ENCODE results near the gene RASL10A.

RASL10A gene

GRCh38 chr22:29266564-29267461 is 48.7 kb downstream of the RASL10A start:
- DNase-seq, result no peak

- DNase-seq, result no peak
Observed at GRCh38 chr22:29265929-29266328, 49.6 kb downstream of the RASL10A start.

GRCh38 chr22:29265305-29265704 is 50.2 kb downstream of the RASL10A start:
- DNase-seq, result no peak

GRCh38 chr22:29263791-29264276 is 51.7 kb downstream of the RASL10A start:
- DNase-seq, result no peak

All from MV-4-11 (cell line).